ENCODE measurements around the gene ZSWIM1. TPM values are rescaled to one million over a fixed set of nuclear protein-coding genes. Genes with fewer than 3 reads are reported as not detected.
A peak's percentile ranks its signal among the peaks of the same experiment; 100 is the strongest.

Gene ZSWIM1
- total RNA-seq, 2 experiments from 2014 or later, result 10.6 to 11.1 TPM

DNA sequence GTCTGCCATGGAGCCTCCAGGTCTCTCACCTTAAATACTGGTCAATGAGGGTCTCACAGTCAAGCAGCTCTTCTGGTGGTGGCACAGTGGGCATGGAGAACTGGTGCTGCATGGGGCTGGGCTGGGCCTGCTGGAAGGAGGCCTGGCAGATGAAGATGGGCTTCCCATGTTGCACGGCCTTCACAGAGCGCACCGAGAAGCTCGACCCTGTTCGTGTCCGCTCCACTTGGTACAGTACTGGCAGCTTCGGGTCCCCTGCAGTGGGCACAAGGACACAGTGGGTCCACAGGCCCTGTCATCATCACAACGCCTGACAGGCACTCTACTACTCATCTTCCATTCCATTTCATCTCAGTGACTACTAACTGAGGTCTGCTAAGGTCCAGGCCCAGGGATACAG lies 32.6 kb upstream of the ZSWIM1 start:
- peaks cover 1% of the 10 kb centered on the region for H3K4me1 Mint-ChIP-seq
- DNase-seq, result no peak
- H3K4me3 Mint-ChIP-seq, result no peak overlapping the region
- peaks cover 10% of the 10 kb centered on the region for H3K36me3 Mint-ChIP-seq
- no peaks in the 10 kb centered on the region for H3K27me3 Mint-ChIP-seq
- no peaks in the 10 kb centered on the region for H3K9me3 Mint-ChIP-seq
- peak overlapping the region; percentile 32 for H3K27ac Mint-ChIP-seq

DNA sequence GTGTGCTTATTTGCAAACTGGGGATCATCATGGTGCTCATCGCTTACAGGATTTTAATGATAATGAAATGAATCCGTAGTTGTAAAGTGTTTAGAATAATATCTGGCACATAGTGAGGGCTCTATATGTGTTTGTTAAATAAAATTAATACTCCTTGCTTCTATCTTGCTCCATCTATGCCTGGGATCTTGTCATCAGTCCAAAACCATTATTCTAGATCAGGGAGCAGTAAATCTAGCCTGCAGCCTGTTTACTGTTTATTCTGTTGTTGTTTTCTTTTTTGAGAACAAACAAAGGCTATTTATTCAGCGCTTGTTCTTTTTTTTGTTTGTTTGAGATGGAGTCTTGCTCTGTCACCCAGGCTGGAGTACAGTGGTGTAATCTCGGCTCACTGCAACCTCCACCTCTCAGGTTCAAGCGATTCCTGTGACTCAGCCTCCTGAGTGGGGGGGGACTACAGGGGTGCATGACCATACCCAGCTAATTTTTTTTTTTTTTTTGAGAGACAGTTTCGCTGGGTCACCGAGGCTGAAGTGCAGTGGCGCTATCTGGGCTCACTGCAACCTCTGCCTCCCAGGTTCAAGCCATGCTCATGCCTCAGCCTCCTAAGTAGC lies 32.0 kb upstream of the ZSWIM1 start:
- DNase-seq, result no peak

DNA sequence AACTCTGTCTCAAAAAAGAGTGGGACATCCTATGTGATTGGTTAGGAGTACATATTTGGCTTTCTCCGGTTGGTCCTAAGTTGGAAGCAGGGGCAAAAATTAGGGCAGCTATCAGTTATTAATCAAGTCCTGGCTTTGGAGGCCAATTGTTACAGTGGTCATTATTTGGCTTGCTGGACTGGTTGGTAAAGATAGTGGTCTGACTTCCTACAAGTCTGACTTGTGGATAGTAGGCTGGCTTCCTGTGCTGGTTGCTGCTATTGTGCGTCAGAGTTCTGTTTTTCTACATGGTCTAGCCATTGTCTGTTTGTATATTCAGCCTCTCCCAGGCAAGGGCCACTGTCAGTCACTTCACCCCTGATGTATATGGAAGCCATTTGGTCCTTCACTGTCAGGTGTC lies 30.8 kb upstream of the ZSWIM1 start:
- Mint-ChIP-seq H3K27me3 (no peaks in the 10 kb centered on the region), H3K36me3 (peaks cover 10% of the 10 kb centered on the region), H3K4me1 (peaks cover 14% of the 10 kb centered on the region), H3K9me3 (no peaks in the 10 kb centered on the region), H3K27ac (no peak overlapping the region), H3K4me3 (no peak overlapping the region)
- DNase-seq, result no peak

More for the DNA sequence above, 32.0 kb upstream of the ZSWIM1 start:
- no peaks in the 10 kb centered on the region for H3K27me3 Mint-ChIP-seq
- H3K36me3 Mint-ChIP-seq, result peaks cover 10% of the 10 kb centered on the region
- peaks cover 8% of the 10 kb centered on the region for H3K4me1 Mint-ChIP-seq
- no peak overlapping the region for H3K4me3 Mint-ChIP-seq
- no peak overlapping the region for H3K27ac Mint-ChIP-seq
- H3K9me3 Mint-ChIP-seq, result no peaks in the 10 kb centered on the region

DNA sequence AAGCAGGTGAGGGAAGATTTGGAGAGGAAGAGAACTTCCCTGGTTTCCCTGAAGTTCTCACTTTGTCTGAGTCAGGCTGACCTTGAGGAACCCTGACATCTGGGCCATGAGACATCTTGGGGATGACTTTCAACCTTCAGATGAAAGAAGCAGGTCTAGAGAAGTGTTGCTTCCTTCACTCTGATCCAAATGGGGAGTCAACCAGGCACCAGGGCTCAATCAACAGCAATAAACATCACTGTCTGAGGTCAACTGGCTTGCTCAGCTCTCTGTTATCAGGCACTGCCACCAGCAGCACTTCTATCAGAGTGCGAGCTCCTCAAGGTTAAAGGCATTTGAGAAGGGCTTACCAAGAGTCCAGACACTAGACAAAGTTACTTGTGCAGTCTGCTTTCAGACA lies 30.1 kb upstream of the ZSWIM1 start:
- Mint-ChIP-seq H3K36me3 (peaks cover 10% of the 10 kb centered on the region), H3K4me1 (peaks cover 18% of the 10 kb centered on the region), H3K27ac (no peak overlapping the region), H3K9me3 (no peaks in the 10 kb centered on the region), H3K4me3 (no peak overlapping the region), H3K27me3 (no peaks in the 10 kb centered on the region)
- no peak for DNase-seq

DNA sequence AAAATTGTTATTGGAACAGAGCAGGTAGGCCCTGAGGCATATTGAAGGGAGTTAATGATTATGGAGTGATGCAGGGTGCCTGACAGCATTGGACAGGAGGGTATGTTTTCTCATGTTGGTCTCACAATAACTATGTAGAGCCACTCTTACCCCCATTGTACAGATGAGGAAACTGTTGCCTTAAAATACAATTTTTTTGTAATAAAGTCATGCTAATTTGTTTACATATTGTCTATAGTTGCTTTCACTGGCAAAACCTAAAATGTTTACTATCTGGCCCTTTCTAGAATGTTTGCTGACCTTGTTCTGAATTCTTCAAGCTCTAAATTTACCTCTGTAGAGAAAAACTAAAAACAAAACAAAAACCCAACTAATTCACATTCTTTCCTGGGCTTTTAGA lies 29.5 kb upstream of the ZSWIM1 start:
- peaks cover 10% of the 10 kb centered on the region for H3K36me3 Mint-ChIP-seq
- H3K4me3 Mint-ChIP-seq, result no peak overlapping the region
- no peak overlapping the region for H3K27ac Mint-ChIP-seq
- no peaks in the 10 kb centered on the region for H3K27me3 Mint-ChIP-seq
- no peak for DNase-seq
- H3K4me1 Mint-ChIP-seq, result peaks cover 19% of the 10 kb centered on the region
- no peaks in the 10 kb centered on the region for H3K9me3 Mint-ChIP-seq

DNA sequence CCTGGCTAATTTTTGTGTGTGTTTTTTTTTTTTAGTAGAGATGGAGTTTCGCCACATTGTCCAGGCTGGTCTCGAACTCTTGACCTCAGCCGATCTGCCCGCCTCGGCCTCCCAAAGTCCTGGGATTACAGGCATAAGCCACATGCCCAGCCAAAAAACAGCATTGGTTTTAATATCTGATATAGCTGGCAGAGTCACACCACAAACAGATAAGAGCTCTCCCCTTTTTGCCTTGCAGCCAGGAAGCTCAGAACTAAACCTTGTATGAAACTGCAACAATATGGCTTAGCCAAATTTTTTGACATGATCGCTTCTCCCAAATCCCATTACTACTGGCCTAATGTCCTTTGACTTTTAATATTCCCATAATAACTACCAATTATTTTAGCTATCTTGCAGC lies 28.7 kb upstream of the ZSWIM1 start:
- no peak for DNase-seq
- H3K9me3 Mint-ChIP-seq, result no peaks in the 10 kb centered on the region
- H3K27ac Mint-ChIP-seq, result no peak overlapping the region
- H3K36me3 Mint-ChIP-seq, result peaks cover 10% of the 10 kb centered on the region
- no peak overlapping the region for H3K4me3 Mint-ChIP-seq
- H3K4me1 Mint-ChIP-seq, result peaks cover 20% of the 10 kb centered on the region
- no peaks in the 10 kb centered on the region for H3K27me3 Mint-ChIP-seq

DNA sequence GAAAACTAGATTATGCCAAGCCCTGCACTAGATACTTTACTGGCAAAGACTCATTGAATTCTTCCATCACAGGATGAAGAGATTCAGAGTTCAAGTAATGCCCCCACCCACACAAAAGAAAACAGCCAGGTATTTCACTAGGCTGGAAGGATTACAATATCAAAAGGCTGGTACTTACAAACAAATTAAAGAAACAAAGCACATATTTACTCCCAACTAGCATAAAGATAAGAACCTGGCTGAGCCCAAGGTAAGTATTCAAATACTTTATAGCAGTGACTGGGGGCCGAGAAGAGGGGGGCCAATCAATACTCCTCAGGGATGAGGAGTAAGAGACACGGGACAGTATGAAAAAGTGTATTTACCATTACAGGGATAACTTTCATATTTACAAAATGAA lies 27.5 kb upstream of the ZSWIM1 start:
- Mint-ChIP-seq H3K36me3 (peaks cover 10% of the 10 kb centered on the region), H3K9me3 (no peaks in the 10 kb centered on the region), H3K27ac (no peak overlapping the region), H3K4me3 (no peak overlapping the region), H3K4me1 (peaks cover 29% of the 10 kb centered on the region), H3K27me3 (no peaks in the 10 kb centered on the region)
- no peak for DNase-seq

DNA sequence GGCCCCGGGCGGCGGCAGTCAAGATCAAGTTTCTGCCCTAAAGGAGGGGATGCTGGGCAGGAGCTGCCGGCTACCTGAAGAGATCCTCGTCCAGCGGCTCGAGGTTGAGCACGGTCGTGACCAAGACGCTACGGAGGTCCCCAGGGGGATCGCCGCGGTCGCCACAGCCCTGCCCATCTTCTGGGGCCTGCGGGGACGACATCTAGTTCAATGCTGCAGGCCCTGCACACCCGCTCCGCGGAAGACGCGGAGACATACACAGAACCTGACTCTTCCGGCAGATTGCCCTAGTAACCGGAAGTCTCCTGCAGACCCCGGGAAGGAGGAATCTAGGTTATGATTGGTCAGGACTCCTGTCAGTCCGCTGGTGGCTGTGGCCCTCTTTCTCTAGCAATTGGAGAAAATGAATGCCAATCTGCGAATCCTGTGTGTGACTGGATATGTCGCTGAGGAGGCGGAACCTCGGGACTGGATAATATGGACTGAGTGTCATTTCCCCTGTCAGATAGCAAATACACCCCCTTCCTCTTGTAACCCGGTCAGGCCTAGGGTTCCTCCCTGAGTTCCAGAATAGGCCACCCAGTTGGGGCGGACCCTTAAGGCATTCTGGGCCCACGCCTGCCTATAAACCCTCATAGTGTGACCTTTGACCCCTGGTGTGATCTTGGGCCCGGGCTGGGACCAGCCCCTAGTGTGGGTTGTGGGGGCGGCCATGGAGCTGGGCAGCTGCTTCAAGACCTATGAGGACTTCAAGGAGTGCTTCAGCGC lies 23.7 kb upstream of the ZSWIM1 start, which contains the start of the genes ACOT8 and ZSWIM3:
TSS of gene ACOT8 (minus strand) at position 279 of the 768 bp plus-strand sequence. CDS start at position 202, 77 bp downstream.
TSS of gene ZSWIM3 (plus strand) at position 501 of the 768 bp plus-strand sequence. CDS start at position 713, 212 bp downstream.
- H3K27me3 Mint-ChIP-seq, result no peaks in the 10 kb centered on the region
- H3K4me3 Mint-ChIP-seq, result peak within 1 kb of the TSS; percentile 96
- peak within 1 kb of the TSS; percentile 98 for H3K27ac Mint-ChIP-seq
- peaks cover 42% of the 10 kb centered on the region for H3K4me1 Mint-ChIP-seq
- peak; percentile 91 for DNase-seq
- no peaks in the 10 kb centered on the region for H3K9me3 Mint-ChIP-seq
- H3K36me3 Mint-ChIP-seq, result peaks cover 6% of the 10 kb centered on the region

DNA sequence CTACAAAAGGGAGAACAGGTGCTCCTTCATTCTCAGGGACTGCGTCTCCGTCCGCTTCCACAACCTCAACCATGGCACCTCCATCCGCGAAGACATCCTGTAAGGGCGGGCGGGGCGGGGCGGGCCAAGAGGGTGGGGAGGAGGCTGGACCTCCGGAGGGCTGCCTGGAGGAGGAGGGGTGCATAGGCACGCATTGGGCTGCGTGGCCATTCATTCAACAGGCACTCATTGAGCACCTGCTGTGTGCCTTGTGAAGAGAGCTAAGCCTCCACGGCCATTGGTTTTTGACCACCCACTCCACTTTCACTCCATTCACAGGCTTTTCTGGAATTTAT lies 23.2 kb upstream of the ZSWIM1 start:
- Mint-ChIP-seq H3K4me3 (peak overlapping the region; percentile 96), H3K27me3 (no peaks in the 10 kb centered on the region), H3K27ac (peak overlapping the region; percentile 98), H3K36me3 (peaks cover 6% of the 10 kb centered on the region), H3K4me1 (peaks cover 42% of the 10 kb centered on the region), H3K9me3 (no peaks in the 10 kb centered on the region)
- peak; percentile 58 for DNase-seq

DNA sequence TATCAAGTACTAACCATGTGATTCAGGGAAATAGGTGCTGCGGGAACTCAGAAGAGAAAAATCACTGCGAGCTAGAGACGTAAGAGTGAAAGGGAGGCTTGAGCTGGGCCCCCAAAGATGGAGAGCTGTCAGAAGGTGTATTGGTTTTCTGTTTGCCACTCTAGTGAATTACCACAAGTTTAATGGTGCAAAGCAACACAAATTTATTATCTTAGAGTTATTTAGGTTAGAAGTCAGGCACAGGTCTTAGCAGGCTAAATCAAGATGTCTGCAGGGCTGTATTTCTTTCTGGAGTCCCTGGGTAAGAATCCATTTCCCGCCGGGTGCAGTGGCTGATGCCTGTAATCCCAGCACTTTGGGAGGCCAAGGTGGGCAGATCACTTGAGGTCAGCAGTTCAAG lies 21.1 kb upstream of the ZSWIM1 start:
- Mint-ChIP-seq H3K4me1 (peaks cover 31% of the 10 kb centered on the region), H3K9me3 (no peaks in the 10 kb centered on the region), H3K4me3 (no peak overlapping the region), H3K27me3 (no peaks in the 10 kb centered on the region), H3K36me3 (peaks cover 8% of the 10 kb centered on the region), H3K27ac (no peak overlapping the region)
- DNase-seq, result no peak

DNA sequence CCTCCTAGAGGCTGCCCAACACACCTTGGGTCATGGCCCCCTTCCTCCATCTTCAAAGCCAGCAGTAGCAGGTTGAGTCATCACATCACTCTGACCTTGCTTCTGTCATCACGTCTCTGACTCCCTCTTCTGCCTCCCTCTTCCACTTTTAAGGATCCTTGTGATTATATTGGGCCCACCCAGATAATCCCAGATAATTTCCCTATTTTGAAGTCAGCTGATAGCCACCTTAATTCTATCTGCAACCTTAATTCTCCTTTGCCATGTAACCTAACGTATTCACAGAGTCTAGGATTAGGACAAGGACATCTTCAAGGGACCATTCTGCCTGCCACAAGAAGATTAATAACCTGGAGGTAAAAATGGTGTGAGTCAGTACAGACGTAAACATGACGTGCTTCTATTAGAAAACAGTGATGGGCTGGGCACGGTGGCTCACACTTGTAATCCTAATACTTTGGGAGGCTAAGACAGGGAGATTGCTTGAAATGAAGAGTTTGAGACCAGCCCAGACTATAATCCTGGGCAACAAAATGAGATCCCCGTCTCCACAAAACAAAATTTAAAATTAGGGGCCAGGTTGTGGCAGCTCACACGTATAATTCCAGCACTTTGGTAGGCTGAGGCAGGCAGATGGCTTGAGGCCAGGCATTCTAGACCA lies 20.3 kb upstream of the ZSWIM1 start:
- Mint-ChIP-seq H3K4me3 (no peak overlapping the region), H3K9me3 (no peaks in the 10 kb centered on the region), H3K27ac (no peak overlapping the region), H3K36me3 (peaks cover 8% of the 10 kb centered on the region), H3K4me1 (peaks cover 26% of the 10 kb centered on the region), H3K27me3 (no peaks in the 10 kb centered on the region)
- no peak for DNase-seq

DNA sequence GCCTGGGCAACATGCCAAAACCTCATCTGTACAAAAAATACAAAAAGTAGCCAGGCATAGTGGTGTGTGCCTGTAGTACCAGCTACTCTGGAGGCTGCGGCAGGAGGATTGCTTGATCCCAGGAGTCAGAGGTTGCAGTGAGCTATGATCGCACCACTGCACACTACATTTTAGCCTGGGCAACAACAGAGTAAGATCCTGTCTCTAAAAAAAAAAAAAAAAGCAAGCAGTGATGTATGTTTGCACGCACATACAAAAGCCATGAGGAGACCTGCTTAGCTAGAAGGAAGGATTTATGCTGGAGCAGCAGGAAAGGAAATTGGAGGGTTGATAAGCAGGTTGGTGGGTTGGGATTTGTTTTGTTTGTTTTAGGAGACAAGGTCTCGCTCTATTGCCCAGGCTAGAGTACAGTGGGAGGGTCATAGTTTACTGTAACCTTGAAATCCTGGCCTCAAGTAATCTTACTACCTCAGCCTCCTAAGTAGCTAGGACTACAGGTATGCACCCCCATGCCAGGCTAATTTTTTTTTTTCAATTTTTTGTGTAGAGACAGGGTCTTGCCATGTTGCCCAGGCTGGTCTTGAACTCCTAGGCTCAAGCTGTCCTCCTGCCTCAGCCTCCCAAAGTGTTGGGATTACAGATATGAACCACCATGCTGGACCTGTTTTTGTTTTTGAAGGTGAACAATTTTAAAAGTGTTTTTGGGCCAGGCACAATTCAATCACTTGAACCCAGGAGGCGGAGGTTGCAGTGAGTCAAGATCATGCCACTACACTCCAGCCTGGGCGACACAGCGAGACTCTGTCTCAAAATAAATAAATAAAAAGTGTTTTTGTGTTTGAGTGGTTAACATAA lies 19.6 kb upstream of the ZSWIM1 start:
- Mint-ChIP-seq H3K4me1 (peaks cover 24% of the 10 kb centered on the region), H3K27ac (no peak overlapping the region), H3K36me3 (peaks cover 8% of the 10 kb centered on the region), H3K4me3 (no peak overlapping the region), H3K9me3 (no peaks in the 10 kb centered on the region), H3K27me3 (no peaks in the 10 kb centered on the region)
- DNase-seq, result no peak

DNA sequence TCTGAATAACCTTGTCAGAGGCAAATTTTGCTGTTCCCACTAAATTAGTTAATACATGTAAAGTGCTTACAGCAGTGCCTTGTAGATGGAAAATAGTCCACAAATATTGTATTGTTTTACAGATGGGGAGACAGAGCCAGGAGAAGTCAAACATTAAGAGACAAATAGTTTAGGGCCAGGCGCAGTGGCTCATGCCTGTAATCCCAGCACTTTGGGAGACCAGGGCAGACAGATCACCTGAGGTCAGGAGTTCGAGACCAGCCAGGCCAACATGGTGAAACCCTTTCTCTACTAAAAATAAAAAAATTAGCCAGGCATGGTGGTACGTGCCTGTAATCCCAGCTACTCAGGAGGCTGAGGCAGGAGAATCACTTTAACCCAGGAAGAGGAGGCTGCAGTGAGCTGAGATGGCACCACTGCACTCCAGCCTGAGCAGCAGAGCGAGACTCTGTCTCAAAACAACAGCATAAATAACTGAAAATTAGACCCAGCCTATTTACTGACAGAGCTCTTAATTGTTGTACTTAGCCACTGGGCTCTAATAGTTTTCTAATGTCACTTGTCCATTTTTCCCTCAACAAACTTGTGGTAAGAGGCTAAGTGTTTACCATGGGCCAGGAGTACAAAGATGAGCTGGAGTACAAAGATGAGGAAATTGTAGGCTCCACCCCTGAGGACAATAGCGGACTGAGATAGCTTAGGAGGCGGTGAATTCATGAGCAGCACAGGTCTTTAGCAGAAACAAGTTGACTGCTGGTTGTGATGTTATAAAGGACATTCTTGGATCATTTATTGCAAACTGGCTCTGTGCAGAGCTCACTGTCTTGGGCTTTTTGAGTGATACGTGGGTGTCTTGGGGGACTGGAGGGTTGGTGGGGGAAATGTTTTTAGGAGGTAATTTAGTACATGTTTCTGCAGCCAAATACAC lies 17.2 kb upstream of the ZSWIM1 start:
- DNase-seq, result no peak
- Mint-ChIP-seq H3K4me1 (peaks cover 10% of the 10 kb centered on the region), H3K27me3 (no peaks in the 10 kb centered on the region), H3K36me3 (peaks cover 8% of the 10 kb centered on the region), H3K27ac (no peak overlapping the region), H3K9me3 (no peaks in the 10 kb centered on the region), H3K4me3 (no peak overlapping the region)

DNA sequence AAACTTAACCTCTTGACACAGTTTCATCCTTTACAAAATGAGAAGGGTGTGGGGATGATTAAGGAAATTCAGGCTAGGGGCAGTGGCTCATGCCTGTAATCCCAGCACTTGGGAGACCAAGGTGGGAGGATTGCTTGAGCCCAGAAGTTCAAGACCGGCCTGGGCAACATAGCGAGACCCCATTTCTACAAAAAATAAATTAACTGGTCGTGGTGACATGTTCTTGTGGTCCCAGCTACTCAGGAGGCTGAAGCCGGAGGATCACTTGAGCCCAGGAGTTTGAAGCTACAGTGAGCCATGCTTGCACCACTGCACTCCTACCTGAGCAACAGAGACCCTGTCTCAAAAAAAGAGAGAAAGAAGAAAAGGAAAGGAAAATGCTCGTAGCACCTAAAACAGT lies 14.6 kb upstream of the ZSWIM1 start:
- Mint-ChIP-seq H3K4me3 (no peak overlapping the region), H3K27me3 (no peaks in the 10 kb centered on the region), H3K4me1 (no peaks in the 10 kb centered on the region), H3K36me3 (peaks cover 2% of the 10 kb centered on the region), H3K27ac (no peak overlapping the region), H3K9me3 (no peaks in the 10 kb centered on the region)
- DNase-seq, result no peak
